ENCODE results near the gene UBAP2L.

Gene UBAP2L

GRCh38 chr1:154174654-154175053 lies 46.1 kb upstream of the UBAP2L start:
- H2BK120ac ChIP-seq (ENCODE audit: low read depth, low read length), result no peak overlapping the region
- H2BK15ac ChIP-seq (ENCODE audit: low read length), result no peak overlapping the region
- no peak overlapping the region for H3K23ac ChIP-seq (ENCODE audit: low read depth, low read length, poor library complexity)
- no peak for DNase-seq (ENCODE audit: low spot score)
- no peak overlapping the region for H4K91ac ChIP-seq (ENCODE audit: low read depth, low read length, poor library complexity)
- no CpG with 5 or more reads among the region's 4 CpGs for WGBS, 2 donors (ENCODE audit: extremely low coverage in 2 of 2, insufficient read length in 2 of 2, insufficient replicate concordance in 1 of 2)
- H3K79me1 ChIP-seq (ENCODE audit: low read depth, low read length), result no peaks in the 10 kb centered on the region
- H3K14ac ChIP-seq (ENCODE audit: low read length), result no peak overlapping the region
- no peak overlapping the region for H4K8ac ChIP-seq (ENCODE audit: low read depth, low read length)
- H2AK5ac ChIP-seq (ENCODE audit: low read depth, low read length), result no peak overlapping the region
- H3K9me3 ChIP-seq (replicated peaks in 1 of 2; ENCODE audit: control insufficient read depth in 2 of 2, insufficient read depth in 1 of 2, low read depth in 1 of 2, low read length in 2 of 2), result no peaks in the 10 kb centered on the region
- H3K27me3 ChIP-seq (ENCODE audit: control insufficient read depth in 3 of 3, insufficient read depth in 3 of 3, low read depth in 1 of 3, low read length in 3 of 3), result no peaks in the 10 kb centered on the region
- no peak overlapping the region for H3K4me3 ChIP-seq (ENCODE audit: low read length in 2 of 2)
- H2AFZ ChIP-seq (ENCODE audit: low read length), result no peak overlapping the region
- no peak overlapping the region for H3K4ac ChIP-seq (ENCODE audit: low read length)
- H3K4me1 ChIP-seq (ENCODE audit: control insufficient read depth in 2 of 2, insufficient read depth in 1 of 2, low read depth in 1 of 2, low read length in 2 of 2), result peaks cover 12 to 22% of the 10 kb centered on the region in 2 donors
- no peak overlapping the region for H2BK5ac ChIP-seq (ENCODE audit: low read length)
- no peak overlapping the region for H3K27ac ChIP-seq (replicated peaks; ENCODE audit: low read length)
- H3K36me3 ChIP-seq (replicated peaks in 1 of 2; ENCODE audit: control insufficient read depth in 2 of 2, insufficient read depth in 2 of 2, low read length in 2 of 2), result peaks cover 28 to 85% of the 10 kb centered on the region in 2 donors
- H3K18ac ChIP-seq (ENCODE audit: low read length), result no peak overlapping the region
- H3K9ac ChIP-seq (ENCODE audit: low read depth, low read length, poor library complexity), result no peak overlapping the region
- no peak overlapping the region for H3K4me2 ChIP-seq (ENCODE audit: insufficient read depth, low read length, poor library complexity, severe bottlenecking)
- no peak overlapping the region for H2BK12ac ChIP-seq (ENCODE audit: low read length)

- Histone ChIP-seq H3K4me2 (ENCODE audit: insufficient read depth, low read length, poor library complexity, severe bottlenecking) (no peak overlapping the region), H3K4ac (ENCODE audit: low read length) (no peak overlapping the region), H2BK12ac (ENCODE audit: low read length) (no peak overlapping the region), H2AK5ac (ENCODE audit: low read depth, low read length) (no peak overlapping the region), H2BK120ac (ENCODE audit: low read depth, low read length) (no peak overlapping the region), H2BK15ac (ENCODE audit: low read length) (no peak overlapping the region), H3K27me3 (ENCODE audit: control insufficient read depth in 3 of 3, insufficient read depth in 3 of 3, low read depth in 1 of 3, low read length in 3 of 3) (no peaks in the 10 kb centered on the region), H3K4me1 (ENCODE audit: control insufficient read depth in 2 of 2, insufficient read depth in 1 of 2, low read depth in 1 of 2, low read length in 2 of 2) (peaks cover 17 to 27% of the 10 kb centered on the region in 2 donors), H3K14ac (ENCODE audit: low read length) (no peak overlapping the region), H3K79me1 (ENCODE audit: low read depth, low read length) (no peaks in the 10 kb centered on the region), H3K4me3 (ENCODE audit: low read length in 2 of 2) (no peak overlapping the region), H3K18ac (ENCODE audit: low read length) (no peak overlapping the region), H3K9me3 (replicated peaks in 1 of 2; ENCODE audit: control insufficient read depth in 2 of 2, insufficient read depth in 1 of 2, low read depth in 1 of 2, low read length in 2 of 2) (no peaks in the 10 kb centered on the region), H3K9ac (ENCODE audit: low read depth, low read length, poor library complexity) (no peak overlapping the region), H4K91ac (ENCODE audit: low read depth, low read length, poor library complexity) (no peak overlapping the region), H4K8ac (ENCODE audit: low read depth, low read length) (no peak overlapping the region), H3K27ac (replicated peaks; ENCODE audit: low read length) (no peak overlapping the region), H2BK5ac (ENCODE audit: low read length) (no peak overlapping the region), H3K23ac (ENCODE audit: low read depth, low read length, poor library complexity) (no peak overlapping the region), H3K36me3 (replicated peaks in 1 of 2; ENCODE audit: control insufficient read depth in 2 of 2, insufficient read depth in 2 of 2, low read length in 2 of 2) (peaks cover 19 to 75% of the 10 kb centered on the region in 2 donors), H2AFZ (ENCODE audit: low read length) (no peak overlapping the region)
- no peak for DNase-seq (ENCODE audit: low spot score)
- no CpG with 5 or more reads among the region's 2 CpGs for WGBS, 2 donors (ENCODE audit: extremely low coverage in 2 of 2, insufficient read length in 2 of 2, insufficient replicate concordance in 1 of 2)
Observed at GRCh38 chr1:154176337-154176736, 44.4 kb upstream of the UBAP2L start.

- Histone ChIP-seq H2BK12ac (ENCODE audit: low read length) (no peak overlapping the region), H2BK5ac (ENCODE audit: low read length) (no peak overlapping the region), H4K8ac (ENCODE audit: low read depth, low read length) (no peak overlapping the region), H2BK120ac (ENCODE audit: low read depth, low read length) (no peak overlapping the region), H3K14ac (ENCODE audit: low read length) (no peak overlapping the region), H3K4ac (ENCODE audit: low read length) (no peak overlapping the region), H3K79me1 (ENCODE audit: low read depth, low read length) (peaks cover 5% of the 10 kb centered on the region), H3K4me1 (ENCODE audit: control insufficient read depth in 2 of 2, insufficient read depth in 1 of 2, low read depth in 1 of 2, low read length in 2 of 2) (peaks cover 19 to 28% of the 10 kb centered on the region in 2 donors), H3K9ac (ENCODE audit: low read depth, low read length, poor library complexity) (no peak overlapping the region), H3K9me3 (replicated peaks in 1 of 2; ENCODE audit: control insufficient read depth in 2 of 2, insufficient read depth in 1 of 2, low read depth in 1 of 2, low read length in 2 of 2) (no peaks in the 10 kb centered on the region), H3K18ac (ENCODE audit: low read length) (no peak overlapping the region), H3K4me3 (ENCODE audit: low read length in 2 of 2) (no peak overlapping the region), H3K27ac (replicated peaks; ENCODE audit: low read length) (peak overlapping the region; percentile 48), H3K23ac (ENCODE audit: low read depth, low read length, poor library complexity) (no peak overlapping the region), H4K91ac (ENCODE audit: low read depth, low read length, poor library complexity) (no peak overlapping the region), H3K4me2 (ENCODE audit: insufficient read depth, low read length, poor library complexity, severe bottlenecking) (no peak overlapping the region), H2AFZ (ENCODE audit: low read length) (no peak overlapping the region), H2BK15ac (ENCODE audit: low read length) (no peak overlapping the region), H2AK5ac (ENCODE audit: low read depth, low read length) (no peak overlapping the region), H3K36me3 (replicated peaks in 1 of 2; ENCODE audit: control insufficient read depth in 2 of 2, insufficient read depth in 2 of 2, low read length in 2 of 2) (peaks cover 7 to 59% of the 10 kb centered on the region in 2 donors), H3K27me3 (ENCODE audit: control insufficient read depth in 3 of 3, insufficient read depth in 3 of 3, low read depth in 1 of 3, low read length in 3 of 3) (no peaks in the 10 kb centered on the region)
- no CpG with 5 or more reads among the region's 2 CpGs for WGBS, 2 donors (ENCODE audit: extremely low coverage in 2 of 2, insufficient read length in 2 of 2, insufficient replicate concordance in 1 of 2)
- no peak for DNase-seq (ENCODE audit: low spot score)
Observed at GRCh38 chr1:154178013-154178412, 42.7 kb upstream of the UBAP2L start.

GRCh38 chr1:154178911-154179811 lies 41.6 kb upstream of the UBAP2L start:
- H3K23ac ChIP-seq (ENCODE audit: low read depth, low read length, poor library complexity), result no peak overlapping the region
- no peak overlapping the region for H3K4me3 ChIP-seq (ENCODE audit: low read length in 2 of 2)
- H3K18ac ChIP-seq (ENCODE audit: low read length), result no peak overlapping the region
- peaks cover 6 to 49% of the 10 kb centered on the region in 2 donors for H3K36me3 ChIP-seq (replicated peaks in 1 of 2; ENCODE audit: control insufficient read depth in 2 of 2, insufficient read depth in 2 of 2, low read length in 2 of 2)
- H2BK5ac ChIP-seq (ENCODE audit: low read length), result no peak overlapping the region
- no peak overlapping the region for H4K91ac ChIP-seq (ENCODE audit: low read depth, low read length, poor library complexity)
- peak overlapping the region; percentile 48 for H3K27ac ChIP-seq (replicated peaks; ENCODE audit: low read length)
- H4K8ac ChIP-seq (ENCODE audit: low read depth, low read length), result no peak overlapping the region
- H3K4me2 ChIP-seq (ENCODE audit: insufficient read depth, low read length, poor library complexity, severe bottlenecking), result no peak overlapping the region
- H3K4me1 ChIP-seq (ENCODE audit: control insufficient read depth in 2 of 2, insufficient read depth in 1 of 2, low read depth in 1 of 2, low read length in 2 of 2), result peaks cover 22 to 31% of the 10 kb centered on the region in 2 donors
- H2AFZ ChIP-seq (ENCODE audit: low read length), result no peak overlapping the region
- no peak overlapping the region for H2BK120ac ChIP-seq (ENCODE audit: low read depth, low read length)
- H2BK15ac ChIP-seq (ENCODE audit: low read length), result no peak overlapping the region
- H2BK12ac ChIP-seq (ENCODE audit: low read length), result no peak overlapping the region
- H3K4ac ChIP-seq (ENCODE audit: low read length), result no peak overlapping the region
- H3K27me3 ChIP-seq (ENCODE audit: control insufficient read depth in 3 of 3, insufficient read depth in 3 of 3, low read depth in 1 of 3, low read length in 3 of 3), result no peaks in the 10 kb centered on the region
- no peak for DNase-seq (ENCODE audit: low spot score)
- peaks cover 5% of the 10 kb centered on the region for H3K79me1 ChIP-seq (ENCODE audit: low read depth, low read length)
- H3K9ac ChIP-seq (ENCODE audit: low read depth, low read length, poor library complexity), result no peak overlapping the region
- no peak overlapping the region for H2AK5ac ChIP-seq (ENCODE audit: low read depth, low read length)
- WGBS, 2 donors (ENCODE audit: extremely low coverage in 2 of 2, insufficient read length in 2 of 2, insufficient replicate concordance in 1 of 2), result no CpG with 5 or more reads among the region's 10 CpGs
- H3K9me3 ChIP-seq (replicated peaks in 1 of 2; ENCODE audit: control insufficient read depth in 2 of 2, insufficient read depth in 1 of 2, low read depth in 1 of 2, low read length in 2 of 2), result no peaks in the 10 kb centered on the region
- no peak overlapping the region for H3K14ac ChIP-seq (ENCODE audit: low read length)

Measured in neuronal stem cell (in vitro differentiated cells).